ENCODE results near the gene SMG6. TPM values are rescaled to one million over a fixed set of nuclear protein-coding genes. Genes with fewer than 3 reads are reported as not detected.

Gene SMG6
- total RNA-seq, 1 donor: 42.7 TPM

DNA sequence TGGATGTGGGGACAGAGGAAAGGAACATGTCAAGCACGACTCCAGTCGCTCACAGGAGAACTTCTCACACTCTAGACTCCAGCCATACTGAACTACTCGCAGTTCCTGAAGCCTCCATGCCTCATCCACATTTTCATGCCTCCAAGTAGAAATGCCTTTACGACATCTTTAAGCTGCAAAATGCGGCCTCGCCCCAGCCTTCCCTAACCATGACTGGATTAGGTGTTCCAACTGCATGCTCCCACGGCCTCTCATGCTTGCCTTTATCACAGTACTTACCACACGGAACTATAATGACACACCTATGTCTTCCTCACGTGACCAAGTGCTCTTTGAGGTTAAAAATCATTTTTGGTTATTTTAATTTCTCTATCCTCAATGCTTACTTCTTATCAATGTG is 23.9 kb downstream of the SMG6 start:
- Histone ChIP-seq H2AFZ (ENCODE audit: low read length) (no peak overlapping the region), H3K27ac (ENCODE audit: low read depth, low read length) (no peak overlapping the region), H3K4me1 (ENCODE audit: insufficient read depth, low read length) (peaks cover 3% of the 10 kb centered on the region), H3K9me3 (ENCODE audit: low read depth, low read length) (no peaks in the 10 kb centered on the region), H3K4me3 (ENCODE audit: insufficient read depth, low read length) (no peak overlapping the region), H3K27me3 (ENCODE audit: insufficient read depth, low read length) (no peaks in the 10 kb centered on the region), H4K20me1 (ENCODE audit: insufficient read depth, low read length) (no peaks in the 10 kb centered on the region), H3K36me3 (ENCODE audit: insufficient read depth, low read length) (peaks cover 48% of the 10 kb centered on the region), H3K4me2 (ENCODE audit: insufficient read depth, low read length) (no peak overlapping the region), H3K79me2 (ENCODE audit: insufficient read depth, low read length) (no peaks in the 10 kb centered on the region)
- DNase-seq (ENCODE audit: insufficient read length, low spot score, missing footprints): no peak
- no peak for TF ChIP-seq CTCF (IDR thresholded peaks at IDR 0.05; ENCODE audit: extremely low read depth, low read depth, low read length)

DNA sequence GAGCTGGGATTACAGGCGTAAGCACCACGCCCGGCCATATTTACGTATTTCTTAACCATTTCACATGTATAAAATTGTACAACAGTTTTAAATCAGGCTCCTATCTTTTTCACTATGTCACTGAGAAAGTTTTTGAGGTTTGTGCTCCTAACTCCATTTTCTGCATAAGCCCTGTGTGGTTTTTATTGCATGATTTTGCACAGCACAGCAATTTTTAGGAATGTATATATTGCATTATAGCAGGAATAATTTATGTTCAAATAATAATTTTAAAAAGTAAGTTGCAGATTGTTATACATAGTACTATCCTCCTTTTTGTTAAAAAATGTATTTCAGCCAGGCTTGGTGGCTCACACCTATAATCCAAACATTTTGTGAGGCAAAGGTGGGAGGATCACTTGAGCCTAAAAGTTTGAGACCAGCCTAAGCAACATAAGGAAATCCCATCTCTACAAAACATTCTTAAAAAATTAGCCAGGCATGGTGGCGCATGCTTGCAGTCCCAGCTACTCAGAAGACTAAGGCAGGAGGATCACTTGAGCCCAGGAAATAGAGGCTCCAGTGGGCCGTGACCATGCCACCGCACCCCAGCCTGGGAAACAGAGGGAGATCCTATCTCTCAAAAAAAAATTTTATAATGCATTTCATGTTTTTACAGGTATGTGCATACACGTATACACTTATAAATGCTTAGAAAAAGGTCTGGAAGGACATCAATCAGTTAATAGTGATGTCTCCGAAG is 26.0 kb downstream of the SMG6 start:
- Histone ChIP-seq H3K4me3 (ENCODE audit: insufficient read depth, low read length) (no peak overlapping the region), H3K27me3 (ENCODE audit: insufficient read depth, low read length) (no peaks in the 10 kb centered on the region), H3K4me2 (ENCODE audit: insufficient read depth, low read length) (no peak overlapping the region), H3K4me1 (ENCODE audit: insufficient read depth, low read length) (no peaks in the 10 kb centered on the region), H3K36me3 (ENCODE audit: insufficient read depth, low read length) (peaks cover 38% of the 10 kb centered on the region), H4K20me1 (ENCODE audit: insufficient read depth, low read length) (no peaks in the 10 kb centered on the region), H3K27ac (ENCODE audit: low read depth, low read length) (no peak overlapping the region), H3K9me3 (ENCODE audit: low read depth, low read length) (no peaks in the 10 kb centered on the region), H3K79me2 (ENCODE audit: insufficient read depth, low read length) (no peaks in the 10 kb centered on the region), H2AFZ (ENCODE audit: low read length) (no peak overlapping the region)
- DNase-seq (ENCODE audit: insufficient read length, low spot score, missing footprints): no peak
- TF ChIP-seq CTCF (IDR thresholded peaks at IDR 0.05; ENCODE audit: extremely low read depth, low read depth, low read length): no peak

DNA sequence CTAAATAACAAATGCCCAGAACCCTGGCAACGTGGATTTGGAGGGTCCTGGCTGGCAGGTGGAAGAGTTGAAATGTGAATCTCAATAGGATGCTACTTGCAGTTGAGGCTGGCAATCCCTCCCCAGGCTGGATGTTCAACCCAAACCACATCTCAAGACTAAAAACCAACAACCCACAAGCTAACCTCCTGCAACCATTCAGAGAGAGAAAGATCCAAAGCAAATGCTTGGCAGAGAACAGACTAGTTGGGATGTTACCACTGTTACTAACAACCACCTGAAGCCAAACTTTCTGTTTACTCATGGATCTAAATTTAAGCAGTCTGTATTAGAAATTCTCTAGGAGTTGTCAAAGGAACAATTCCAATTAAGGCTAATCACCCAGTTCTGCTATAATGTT is 27.9 kb downstream of the SMG6 start:
- no peaks in the 10 kb centered on the region for H3K27me3 ChIP-seq (ENCODE audit: insufficient read depth, low read length)

More for the DNA sequence above, 27.9 kb downstream of the SMG6 start:
- no peak overlapping the region for H3K4me2 ChIP-seq (ENCODE audit: insufficient read depth, low read length)
- no peaks in the 10 kb centered on the region for H3K4me1 ChIP-seq (ENCODE audit: insufficient read depth, low read length)
- DNase-seq (ENCODE audit: insufficient read length, low spot score, missing footprints): no peak
- H3K36me3 ChIP-seq (ENCODE audit: insufficient read depth, low read length): peaks cover 23% of the 10 kb centered on the region
- no peaks in the 10 kb centered on the region for H3K9me3 ChIP-seq (ENCODE audit: low read depth, low read length)
- no peaks in the 10 kb centered on the region for H3K79me2 ChIP-seq (ENCODE audit: insufficient read depth, low read length)
- H3K4me3 ChIP-seq (ENCODE audit: insufficient read depth, low read length): no peak overlapping the region
- TF ChIP-seq CTCF (IDR thresholded peaks at IDR 0.05; ENCODE audit: extremely low read depth, low read depth, low read length): no peak
- no peaks in the 10 kb centered on the region for H4K20me1 ChIP-seq (ENCODE audit: insufficient read depth, low read length)
- H2AFZ ChIP-seq (ENCODE audit: low read length): no peak overlapping the region
- H3K27ac ChIP-seq (ENCODE audit: low read depth, low read length): no peak overlapping the region

Measured in osteoblast (primary cell).